Measurements from ENCODE around the gene TMEM45B. TPM values are rescaled to one million over a fixed set of nuclear protein-coding genes. Genes with fewer than 3 reads are reported as not detected.
"Not testable (repeated sequence)": the region's sequence is repeated elsewhere in the genome, so short reads cannot be mapped to it uniquely, and the experiment has no call there.

TMEM45B gene
- polyA plus RNA-seq, 1 donor from 2014 or later: not detected

DNA sequence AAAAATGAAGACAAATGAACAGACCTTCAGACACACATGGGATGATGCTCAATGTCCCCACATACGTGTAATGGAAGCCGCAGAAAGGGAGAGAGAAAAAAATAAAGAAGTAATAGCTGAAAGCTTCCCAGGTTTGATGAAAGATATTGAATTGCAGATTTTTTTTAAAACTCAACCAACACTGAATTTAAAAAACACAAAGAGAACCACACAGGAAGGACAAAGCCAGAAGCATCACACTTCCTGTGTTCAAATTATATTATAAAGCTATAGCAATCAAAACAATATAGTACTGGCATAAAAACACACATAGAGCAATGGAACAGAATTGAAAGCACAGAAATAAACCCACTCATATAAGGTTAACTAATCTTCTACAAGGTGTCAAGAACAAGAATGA, 26.5 kb downstream of the TMEM45B start:
- H3K9ac ChIP-seq (ENCODE audit: low read length): no peak overlapping the region
- TF ChIP-seq TAF1 (IDR thresholded peaks at IDR 0.05; ENCODE audit: low read depth): no peak
- TF ChIP-seq SMC3 (conservative IDR thresholded peaks at IDR 0.05; ENCODE audit: poor library complexity): no peak
- TF ChIP-seq, protein P1, sequence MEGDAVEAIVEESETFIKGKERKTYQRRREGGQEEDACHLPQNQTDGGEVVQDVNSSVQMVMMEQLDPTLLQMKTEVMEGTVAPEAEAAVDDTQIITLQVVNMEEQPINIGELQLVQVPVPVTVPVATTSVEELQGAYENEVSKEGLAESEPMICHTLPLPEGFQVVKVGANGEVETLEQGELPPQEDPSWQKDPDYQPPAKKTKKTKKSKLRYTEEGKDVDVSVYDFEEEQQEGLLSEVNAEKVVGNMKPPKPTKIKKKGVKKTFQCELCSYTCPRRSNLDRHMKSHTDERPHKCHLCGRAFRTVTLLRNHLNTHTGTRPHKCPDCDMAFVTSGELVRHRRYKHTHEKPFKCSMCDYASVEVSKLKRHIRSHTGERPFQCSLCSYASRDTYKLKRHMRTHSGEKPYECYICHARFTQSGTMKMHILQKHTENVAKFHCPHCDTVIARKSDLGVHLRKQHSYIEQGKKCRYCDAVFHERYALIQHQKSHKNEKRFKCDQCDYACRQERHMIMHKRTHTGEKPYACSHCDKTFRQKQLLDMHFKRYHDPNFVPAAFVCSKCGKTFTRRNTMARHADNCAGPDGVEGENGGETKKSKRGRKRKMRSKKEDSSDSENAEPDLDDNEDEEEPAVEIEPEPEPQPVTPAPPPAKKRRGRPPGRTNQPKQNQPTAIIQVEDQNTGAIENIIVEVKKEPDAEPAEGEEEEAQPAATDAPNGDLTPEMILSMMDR (IDR thresholded peaks at IDR 0.05; ENCODE audit: poor library complexity, severe bottlenecking): no peak
- TF ChIP-seq MXI1 (conservative IDR thresholded peaks at IDR 0.05; ENCODE audit: poor library complexity, severe bottlenecking): no peak
- no peak for TF ChIP-seq EP300 (conservative IDR thresholded peaks at IDR 0.05; ENCODE audit: poor library complexity, severe bottlenecking)
- TF ChIP-seq EZH2 (IDR thresholded peaks at IDR 0.05; ENCODE audit: borderline replicate concordance, insufficient read depth, low read length, poor library complexity, severe bottlenecking): no peak
- no peak for TF ChIP-seq RAD21 (conservative IDR thresholded peaks at IDR 0.05)
- TF ChIP-seq POLR2AphosphoS5 (IDR thresholded peaks at IDR 0.05): no peak
- TF ChIP-seq, protein P2, sequence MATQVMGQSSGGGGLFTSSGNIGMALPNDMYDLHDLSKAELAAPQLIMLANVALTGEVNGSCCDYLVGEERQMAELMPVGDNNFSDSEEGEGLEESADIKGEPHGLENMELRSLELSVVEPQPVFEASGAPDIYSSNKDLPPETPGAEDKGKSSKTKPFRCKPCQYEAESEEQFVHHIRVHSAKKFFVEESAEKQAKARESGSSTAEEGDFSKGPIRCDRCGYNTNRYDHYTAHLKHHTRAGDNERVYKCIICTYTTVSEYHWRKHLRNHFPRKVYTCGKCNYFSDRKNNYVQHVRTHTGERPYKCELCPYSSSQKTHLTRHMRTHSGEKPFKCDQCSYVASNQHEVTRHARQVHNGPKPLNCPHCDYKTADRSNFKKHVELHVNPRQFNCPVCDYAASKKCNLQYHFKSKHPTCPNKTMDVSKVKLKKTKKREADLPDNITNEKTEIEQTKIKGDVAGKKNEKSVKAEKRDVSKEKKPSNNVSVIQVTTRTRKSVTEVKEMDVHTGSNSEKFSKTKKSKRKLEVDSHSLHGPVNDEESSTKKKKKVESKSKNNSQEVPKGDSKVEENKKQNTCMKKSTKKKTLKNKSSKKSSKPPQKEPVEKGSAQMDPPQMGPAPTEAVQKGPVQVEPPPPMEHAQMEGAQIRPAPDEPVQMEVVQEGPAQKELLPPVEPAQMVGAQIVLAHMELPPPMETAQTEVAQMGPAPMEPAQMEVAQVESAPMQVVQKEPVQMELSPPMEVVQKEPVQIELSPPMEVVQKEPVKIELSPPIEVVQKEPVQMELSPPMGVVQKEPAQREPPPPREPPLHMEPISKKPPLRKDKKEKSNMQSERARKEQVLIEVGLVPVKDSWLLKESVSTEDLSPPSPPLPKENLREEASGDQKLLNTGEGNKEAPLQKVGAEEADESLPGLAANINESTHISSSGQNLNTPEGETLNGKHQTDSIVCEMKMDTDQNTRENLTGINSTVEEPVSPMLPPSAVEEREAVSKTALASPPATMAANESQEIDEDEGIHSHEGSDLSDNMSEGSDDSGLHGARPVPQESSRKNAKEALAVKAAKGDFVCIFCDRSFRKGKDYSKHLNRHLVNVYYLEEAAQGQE (IDR thresholded peaks at IDR 0.05; ENCODE audit: borderline replicate concordance): no peak

DNA sequence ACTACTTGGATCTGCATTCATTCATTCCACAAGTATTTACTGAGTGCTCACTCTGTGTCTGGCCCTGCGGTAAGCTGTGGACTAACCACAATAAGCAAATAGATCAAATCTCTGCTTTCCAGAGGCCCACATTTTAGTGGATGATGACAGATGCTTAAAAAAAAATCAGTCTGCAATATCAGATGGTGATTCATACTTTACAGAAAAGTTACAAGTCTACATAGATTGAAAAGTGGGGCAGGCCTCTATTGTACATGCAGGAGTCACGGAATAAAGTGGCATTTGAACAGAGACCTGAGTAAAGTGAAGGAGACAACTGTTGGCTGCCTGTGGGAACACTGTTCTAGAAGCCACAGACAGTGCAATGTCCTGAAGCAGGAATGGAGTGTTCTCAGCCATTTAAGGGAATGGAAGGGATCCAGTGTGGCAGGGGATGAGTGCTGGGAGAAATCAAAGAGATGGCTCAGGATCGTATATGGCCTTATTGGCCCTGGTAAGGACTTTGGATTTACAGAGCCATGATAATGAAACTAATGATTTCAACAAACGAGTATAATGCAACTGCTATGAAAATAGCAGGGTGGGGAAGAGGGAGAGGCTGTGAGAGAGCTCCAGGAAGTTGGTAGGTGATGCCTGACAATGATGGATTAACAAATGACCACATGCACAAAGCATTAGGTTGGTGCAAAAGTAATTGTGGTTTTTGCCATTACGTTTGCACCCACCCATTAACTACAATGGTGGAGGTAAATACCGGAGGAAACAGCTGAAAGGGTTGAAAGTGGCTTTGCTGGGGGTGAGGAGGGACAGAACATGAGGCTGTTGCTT, 31.1 kb downstream of the TMEM45B start:
- H3K9me3 ChIP-seq (ENCODE audit: low read length): no peaks in the 10 kb centered on the region
- H3F3A ChIP-seq (ENCODE audit: insufficient read depth, low read length, poor library complexity, severe bottlenecking): no peaks in the 10 kb centered on the region
- H3K9me2 ChIP-seq (ENCODE audit: insufficient read depth, low read length): no peaks in the 10 kb centered on the region
- H3K27ac ChIP-seq (ENCODE audit: low read length): no peak overlapping the region
- no peak overlapping the region for H3K4me3 ChIP-seq (ENCODE audit: low read length)
- H3K79me2 ChIP-seq (replicated peaks; ENCODE audit: insufficient read depth, low read length): no peaks in the 10 kb centered on the region
- TF ChIP-seq, protein P2 (IDR thresholded peaks at IDR 0.05; ENCODE audit: borderline replicate concordance): no peak
- TF ChIP-seq MXI1 (conservative IDR thresholded peaks at IDR 0.05; ENCODE audit: poor library complexity, severe bottlenecking) (no peak), RAD21 (conservative IDR thresholded peaks at IDR 0.05) (no peak), POLR2AphosphoS5 (IDR thresholded peaks at IDR 0.05) (no peak), TAF1 (IDR thresholded peaks at IDR 0.05; ENCODE audit: low read depth) (no peak), EZH2 (IDR thresholded peaks at IDR 0.05; ENCODE audit: borderline replicate concordance, insufficient read depth, low read length, poor library complexity, severe bottlenecking) (no peak), EP300 (conservative IDR thresholded peaks at IDR 0.05; ENCODE audit: poor library complexity, severe bottlenecking) (no peak), SMC3 (conservative IDR thresholded peaks at IDR 0.05; ENCODE audit: poor library complexity) (no peak)
- TF ChIP-seq, protein P1 (IDR thresholded peaks at IDR 0.05; ENCODE audit: poor library complexity, severe bottlenecking): no peak
- no peaks in the 10 kb centered on the region for H3K27me3 ChIP-seq (ENCODE audit: insufficient read depth, low read depth, low read length)
- H3K4me2 ChIP-seq (ENCODE audit: low read length): no peak overlapping the region
- H2AFZ ChIP-seq (ENCODE audit: low read depth, low read length): no peak overlapping the region
- no peaks in the 10 kb centered on the region for H4K20me1 ChIP-seq (ENCODE audit: insufficient read depth)
- no peaks in the 10 kb centered on the region for H3K36me3 ChIP-seq (ENCODE audit: insufficient read depth, low read length)
- H3K9ac ChIP-seq (ENCODE audit: low read length): no peak overlapping the region

More for the DNA sequence above, 26.5 kb downstream of the TMEM45B start:
- Histone ChIP-seq H3K27ac (ENCODE audit: low read length) (no peak overlapping the region), H2AFZ (ENCODE audit: low read depth, low read length) (no peak overlapping the region), H3K9me2 (ENCODE audit: insufficient read depth, low read length) (no peaks in the 10 kb centered on the region), H3K4me2 (ENCODE audit: low read length) (no peak overlapping the region), H3F3A (ENCODE audit: insufficient read depth, low read length, poor library complexity, severe bottlenecking) (no peaks in the 10 kb centered on the region), H3K36me3 (ENCODE audit: insufficient read depth, low read length) (no peaks in the 10 kb centered on the region), H3K27me3 (ENCODE audit: insufficient read depth, low read depth, low read length) (no peaks in the 10 kb centered on the region), H4K20me1 (ENCODE audit: insufficient read depth) (no peaks in the 10 kb centered on the region), H3K9me3 (ENCODE audit: low read length) (no peaks in the 10 kb centered on the region), H3K4me3 (ENCODE audit: low read length) (no peak overlapping the region), H3K79me2 (replicated peaks; ENCODE audit: insufficient read depth, low read length) (no peaks in the 10 kb centered on the region)

DNA sequence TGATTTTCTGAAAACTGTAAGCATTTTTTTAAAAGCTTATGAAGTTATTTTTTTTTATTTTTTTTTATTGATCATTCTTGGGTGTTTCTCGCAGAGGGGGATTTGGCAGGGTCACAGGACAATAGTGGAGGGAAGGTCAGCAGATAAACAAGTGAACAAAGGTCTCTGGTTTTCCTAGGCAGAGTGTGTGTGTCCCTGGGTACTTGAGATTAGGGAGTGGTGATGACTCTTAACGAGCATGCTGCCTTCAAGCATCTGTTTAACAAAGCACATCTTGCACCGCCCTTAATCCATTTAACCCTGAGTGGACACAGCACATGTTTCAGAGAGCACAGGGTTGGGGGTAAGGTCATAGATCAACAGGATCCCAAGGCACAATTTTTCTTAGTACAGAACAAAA, 31.7 kb downstream of the TMEM45B start:
- not testable (repeated sequence) for H2AFZ ChIP-seq (ENCODE audit: low read depth, low read length); H3K36me3 ChIP-seq (ENCODE audit: insufficient read depth, low read length); H3K9ac ChIP-seq (ENCODE audit: low read length); H3K79me2 ChIP-seq (replicated peaks; ENCODE audit: insufficient read depth, low read length); H3K27me3 ChIP-seq (ENCODE audit: insufficient read depth, low read depth, low read length); H4K20me1 ChIP-seq (ENCODE audit: insufficient read depth); H3F3A ChIP-seq (ENCODE audit: insufficient read depth, low read length, poor library complexity, severe bottlenecking); H3K9me3 ChIP-seq (ENCODE audit: low read length); H3K9me2 ChIP-seq (ENCODE audit: insufficient read depth, low read length); H3K27ac ChIP-seq (ENCODE audit: low read length); H3K4me2 ChIP-seq (ENCODE audit: low read length); H3K4me3 ChIP-seq (ENCODE audit: low read length)
